HCT116 (cell line): ENCODE measurements around the gene TBC1D21. TPM values are rescaled to one million over a fixed set of nuclear protein-coding genes. Genes with fewer than 3 reads are reported as not detected.

Experiments
- ATAC-seq: fragments of 200-7000 bp; cut with Tn5 transposase; 2 replicates; pipeline ENCODE4 v1.9.1; 2020; ENCODE audit warnings: mild to moderate bottlenecking, moderate library complexity
- BruUV-seq: library from RNA; stranded (reverse); fragments of 400-500 nt; replicated peaks from 2 replicates; lab custom pipeline; 2021; lab: Mats Ljungman, UMichigan
- CTCF ChIA-PET: fragments of 300-600 bp; sonication (Branson Sonifier 250); formaldehyde crosslinking; loops from one replicate; lab custom pipeline; 2021; ENCODE audit warnings: antibody characterized with exemption; lab: Charles Lee
- POLR2A ChIA-PET: fragments of 300-600, 350-600 bp; sonication (Branson Sonifier 250); formaldehyde crosslinking; loops from one replicate; lab custom pipeline; 2021; ENCODE audit warnings: antibody characterized with exemption; lab: Charles Lee
- RAD21 ChIA-PET, 2 experiments: fragments of 300-600 bp; sonication (Branson Sonifier 250); formaldehyde crosslinking; loops; one replicate each; lab custom pipeline; 2023; ENCODE audit warnings: low total read pairs in 2 of 2; ENCODE audit not compliant: uncharacterized antibody in 2 of 2, unreplicated experiment in 2 of 2, low non-redundant PET in 1 of 2; lab: Charles Lee
- DNase-seq: peaks from one replicate; pipeline ENCODE4 v3.0.0-alpha.2; 2010; ENCODE audit warnings: low read depth, low spot score
- H2AFZ ChIP-seq: fragments of 200-600 bp; shearing (Covaris generic), sonication (generic); 2 replicates; pipeline ENCODE4 v1.6.1; 2017; ENCODE audit warnings: low read depth, mixed run types, mixed read lengths, antibody characterized with exemption, low read length; ENCODE audit not compliant: poor library complexity, severe bottlenecking
- H3K27ac ChIP-seq: 2 replicates; pipeline ENCODE4 v1.5.1; 2012; ENCODE audit warnings: low read depth, low read length
- H3K27me3 ChIP-seq: fragments of 200-600 bp; sonication (generic); 2 replicates; pipeline ENCODE4 v1.6.1; 2016; ENCODE audit warnings: mixed run types, low read length, mixed read lengths; ENCODE audit not compliant: insufficient read depth
- H3K36me3 ChIP-seq, 2 experiments: fragments of 200-500 bp in 1 of 2; fragments of 200-600 bp in 1 of 2; sonication (Bioruptor generic) in 1 of 2; sonication (generic) in 1 of 2; 2 replicates each; pipeline versions ENCODE4 v1.5.1 to v1.6.1; 2014 to 2016; ENCODE audit warnings: low read length in 2 of 2, inconsistent platforms in 1 of 2, mixed read lengths in 1 of 2, mixed run types in 1 of 2; ENCODE audit not compliant: insufficient read depth in 2 of 2, control insufficient read depth in 1 of 2
- H3K4me1 ChIP-seq, 2 experiments: fragments of 200-600 bp in 1 of 2; sonication (generic) in 1 of 2; 2 replicates each; pipeline versions ENCODE4 v1.5.1 to v1.6.1; 2012 to 2017; ENCODE audit warnings: low read length in 2 of 2, inconsistent platforms in 1 of 2, mild to moderate bottlenecking in 1 of 2, mixed read lengths in 1 of 2, mixed run types in 1 of 2, moderate library complexity in 1 of 2; ENCODE audit not compliant: insufficient read depth in 2 of 2, control insufficient read depth in 1 of 2
- H3K4me2 ChIP-seq: fragments of 200-600 bp; sonication (generic); 2 replicates; pipeline ENCODE4 v1.6.1; 2017; ENCODE audit warnings: mixed run types, low read length, mixed read lengths
- H3K4me3 ChIP-seq, 2 experiments: fragments of 200-600 bp in 1 of 2; sonication (generic) in 1 of 2; replicated peaks in 1 of 2; 2 replicates each; pipeline ENCODE4 v1.5.1; 2011 to 2016; ENCODE audit warnings: low read length in 2 of 2, control low read depth in 1 of 2, low read depth in 1 of 2, mild to moderate bottlenecking in 1 of 2, mixed read lengths in 1 of 2, mixed run types in 1 of 2
- H3K79me2 ChIP-seq: fragments of 200-600 bp; sonication (generic); 2 replicates; pipeline ENCODE4 v1.6.1; 2017; ENCODE audit warnings: mild to moderate bottlenecking, mixed run types, low read length, moderate library complexity, mixed read lengths; ENCODE audit not compliant: insufficient read depth
- H3K9ac ChIP-seq: fragments of 200-600 bp; sonication (generic); 2 replicates; pipeline ENCODE4 v1.6.1; 2016; ENCODE audit warnings: low read length, mixed read lengths
- H3K9me2 ChIP-seq: fragments of 200-600 bp; sonication (generic), shearing (Covaris generic); 2 replicates; pipeline ENCODE4 v1.6.1; 2017; ENCODE audit warnings: mixed run types, mild to moderate bottlenecking, moderate library complexity; ENCODE audit not compliant: insufficient read depth
- H3K9me3 ChIP-seq, 2 experiments: fragments of 200-500 bp in 1 of 2; fragments of 200-600 bp in 1 of 2; sonication (Bioruptor generic) in 1 of 2; sonication (generic) in 1 of 2; 2 replicates each; pipeline ENCODE4 v1.6.1; 2014 to 2017; ENCODE audit warnings: low read length in 2 of 2, mixed read lengths in 2 of 2, inconsistent platforms in 1 of 2, low read depth in 1 of 2, mild to moderate bottlenecking in 1 of 2, mixed run types in 1 of 2, moderate library complexity in 1 of 2; ENCODE audit not compliant: control insufficient read depth in 1 of 2, insufficient read depth in 1 of 2
- H4K20me1 ChIP-seq: fragments of 200-600 bp; sonication (generic), shearing (Covaris generic); 2 replicates; pipeline ENCODE4 v1.6.1; 2017; ENCODE audit warnings: mixed run types, mild to moderate bottlenecking, moderate library complexity; ENCODE audit not compliant: insufficient read depth
- CBX3 ChIP-seq: IDR thresholded peaks from 2 replicates; pipeline ENCODE4 v1.6.1; 2012; ENCODE audit warnings: low read depth
- ELF1 ChIP-seq: IDR thresholded peaks from 2 replicates; pipeline ENCODE4 v1.6.1; 2012; ENCODE audit warnings: low read depth, borderline replicate concordance
- MAX ChIP-seq: IDR thresholded peaks from 2 replicates; pipeline ENCODE4 v1.6.1; 2012
- POLR2A ChIP-seq: IDR thresholded peaks from 2 replicates; pipeline ENCODE4 v1.7.0; 2011; ENCODE audit warnings: borderline replicate concordance; ENCODE audit not compliant: insufficient read depth, insufficient read length; ENCODE audit errors: extremely low read depth
- RAD21 ChIP-seq: IDR thresholded peaks from 2 replicates; pipeline ENCODE4 v1.6.1; 2012; ENCODE audit warnings: low read depth, mild to moderate bottlenecking
- SRF ChIP-seq: IDR thresholded peaks from 2 replicates; pipeline ENCODE4 v1.6.1; 2012; ENCODE audit warnings: low read depth
- YY1 ChIP-seq: IDR thresholded peaks from 2 replicates; pipeline ENCODE4 v1.6.1; 2011; ENCODE audit warnings: low read length, low read depth, moderate library complexity, mild to moderate bottlenecking; ENCODE audit not compliant: insufficient replicate concordance; ENCODE audit errors: extremely low read depth
- ZBTB33 ChIP-seq: IDR thresholded peaks from 2 replicates; pipeline ENCODE4 v1.6.1; 2011; ENCODE audit warnings: mild to moderate bottlenecking, low read length, moderate library complexity; ENCODE audit not compliant: insufficient replicate concordance; ENCODE audit errors: extremely low read depth
- ZFX ChIP-seq: fragments of 450-650 bp; IDR thresholded peaks from 2 replicates; pipeline ENCODE4 v1.6.1; 2017
- ZNF274 ChIP-seq: fragments of 200-500 bp; sonication (Bioruptor generic); IDR thresholded peaks from 2 replicates; pipeline ENCODE4 v1.6.1; 2014; ENCODE audit warnings: mild to moderate bottlenecking, low read depth, low read length, inconsistent platforms
- intact Hi-C: fragments of 100-400 bp; cut with micrococcal nuclease; formaldehyde crosslinking; loops from 2 replicates; pipeline ENCODE4 v1.10.0; 2022
- total RNA-seq: library from RNA; stranded (reverse); gene quantifications from one replicate; pipeline ENCODE4 v1.2.1, GENCODE V29; 2021; ENCODE audit not compliant: unreplicated experiment
- TF ChIP-seq, protein P1 (sequence below): IDR thresholded peaks from 2 replicates; pipeline ENCODE4 v1.6.1; 2012

Gene TBC1D21
- total RNA-seq, 1 experiment from 2014 or later, result not detected

GRCh38 chr15:73924171-73924921 is 51.0 kb downstream of the TBC1D21 start:
- no peaks in the 10 kb centered on the region for H3K9me2 ChIP-seq
- peak overlapping the region; percentile 28; the same call in 1 of the 2 replicates for H3K9ac ChIP-seq
- DNase-seq (no peak), ATAC-seq (no peak)
- H2AFZ ChIP-seq, result no peak overlapping the region
- no peaks in the 10 kb centered on the region for H3K9me3 ChIP-seq
- peaks cover 27 to 46% of the 10 kb centered on the region in 2 experiments for H3K4me1 ChIP-seq
- H3K27ac ChIP-seq, result peak overlapping the region; percentile 11; the same call in 1 of the 2 replicates
- H3K27me3 ChIP-seq, result no peaks in the 10 kb centered on the region
- ChIA-PET POLR2A (no interaction called here), RAD21 (no interaction called here), CTCF (no interaction called here)
- intact Hi-C loops, result no loop called here
- peak overlapping the region; percentile 66 for H3K4me2 ChIP-seq
- no peaks in the 10 kb centered on the region for H4K20me1 ChIP-seq
- H3K36me3 ChIP-seq, result no peaks in the 10 kb centered on the region
- no peak for TF ChIP-seq ZFX
- no peak for TF ChIP-seq SRF
- TF ChIP-seq ELF1, result no peak
- no peak for TF ChIP-seq POLR2A
- no peak for TF ChIP-seq CBX3
- TF ChIP-seq, protein P1, sequence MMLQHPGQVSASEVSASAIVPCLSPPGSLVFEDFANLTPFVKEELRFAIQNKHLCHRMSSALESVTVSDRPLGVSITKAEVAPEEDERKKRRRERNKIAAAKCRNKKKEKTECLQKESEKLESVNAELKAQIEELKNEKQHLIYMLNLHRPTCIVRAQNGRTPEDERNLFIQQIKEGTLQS, result no peak
- no peak for TF ChIP-seq MAX
- TF ChIP-seq ZBTB33, result no peak
- TF ChIP-seq ZNF274, result no peak
- TF ChIP-seq RAD21, result no peak
- TF ChIP-seq YY1, result no peak
- no peaks in the 10 kb centered on the region for H3K79me2 ChIP-seq
- no peak overlapping the region for H3K4me3 ChIP-seq
- BruUV-seq, result no TSS peak
